Caki2 (cell line): ENCODE measurements around the gene FER. TPM values are rescaled to one million over a fixed set of nuclear protein-coding genes. Genes with fewer than 3 reads are reported as not detected.

ENCODE experiments used
- DNase-seq: peaks from one replicate; pipeline ENCODE4 v3.0.0-alpha.2; 2015; ENCODE audit warnings: low read depth
- in situ Hi-C: cut with HindIII; loops from 2 replicates; pipeline ENCODE4 v1.10.0; 2016; ENCODE audit warnings: low sequenced_read_pairs, low pct_unique_long_range_greater_than_20kb, mixed read lengths
- total RNA-seq: library from RNA; depleted of rRNA; stranded (reverse); fragments of >200 nt; shearing (Covaris generic); gene quantifications from 2 replicates; pipeline ENCODE4 v1.2.3, GENCODE V29; 2014; ENCODE audit warnings: low replicate concordance

FER gene
- total RNA-seq, 1 experiment from 2014 or later, result 5.1 TPM

GRCh38 chr5:109215040-109215439 is 467.3 kb downstream of the FER start:
- DNase-seq, result no peak
- in situ Hi-C loops, result no loop called here

- no peak for DNase-seq
- in situ Hi-C loops, result no loop called here
These were observed 471.1 kb downstream of the FER start for GRCh38 chr5:109218818-109219217.

GRCh38 chr5:109223531-109223930 is 475.8 kb downstream of the FER start:
- in situ Hi-C loops, result no loop called here
- no peak for DNase-seq

- in situ Hi-C loops, result no loop called here
- DNase-seq, result no peak
These were observed 476.7 kb downstream of the FER start for GRCh38 chr5:109224276-109224882.

- no peak for DNase-seq
- in situ Hi-C loops, result no loop called here
These were observed 478.3 kb downstream of the FER start for GRCh38 chr5:109225716-109226625.

- DNase-seq, result no peak
- in situ Hi-C loops, result no loop called here
These were observed 482.7 kb downstream of the FER start for GRCh38 chr5:109230369-109230768.

- no peak for DNase-seq
- in situ Hi-C loops, result no loop called here
These were observed 483.6 kb downstream of the FER start for GRCh38 chr5:109231331-109231730.

- no peak for DNase-seq
- in situ Hi-C loops, result no loop called here
These were observed 486.7 kb downstream of the FER start for GRCh38 chr5:109234381-109234780.

GRCh38 chr5:109239456-109239855 is 491.8 kb downstream of the FER start:
- no peak for DNase-seq
- in situ Hi-C loops, result no loop called here

GRCh38 chr5:109242518-109242917 is 494.8 kb downstream of the FER start:
- in situ Hi-C loops, result no loop called here
- no peak for DNase-seq

GRCh38 chr5:109246395-109246794 is 498.7 kb downstream of the FER start:
- in situ Hi-C loops, result no loop called here

More at GRCh38 chr5:109246395-109246794, 498.7 kb downstream of the FER start:
- no peak for DNase-seq
